Measurements from ENCODE around the gene TBL2. TPM values are rescaled to one million over a fixed set of nuclear protein-coding genes. Genes with fewer than 3 reads are reported as not detected.

TBL2 gene
- total and polyA plus RNA-seq, 2 of the 4 experiments (the other 2 are of a cell fraction): 72.6 to 94.1 TPM

- H2AK5ac ChIP-seq (ENCODE audit: low read depth, low read length): no peak overlapping the region
- H2AK9ac ChIP-seq (replicated peaks; ENCODE audit: low read depth, low read length, poor library complexity): no peak overlapping the region
- peaks cover 15% of the 10 kb centered on the region for H3K36me3 ChIP-seq (ENCODE audit: control insufficient read depth, insufficient read depth, low read length)
- H3K4ac ChIP-seq (ENCODE audit: low read depth, low read length): no peak overlapping the region
- H3K79me1 ChIP-seq (ENCODE audit: low read depth in 1 of 2, low read length in 2 of 2): peaks cover 0 to 2% of the 10 kb centered on the region in 2 experiments; a peak in 2 of 4 replicates
- H3K27me3 ChIP-seq (ENCODE audit: control insufficient read depth, insufficient read depth, low read length): no peaks in the 10 kb centered on the region
- DNase-seq (no peak), ATAC-seq (ENCODE audit: low read depth) (no peak)
- H3K23ac ChIP-seq (ENCODE audit: low read depth, low read length): no peak overlapping the region
- no peak overlapping the region for H3K18ac ChIP-seq (ENCODE audit: low read depth, low read length)
- H3K4me1 ChIP-seq (ENCODE audit: control insufficient read depth, insufficient read depth, low read length): 0 out of 2 replicates have a peak, but pooled peaks cover 2% of the 10 kb centered on the region
- TF ChIP-seq ELK1 (IDR thresholded peaks at IDR 0.05; ENCODE audit: borderline replicate concordance, low read depth, low read length) (no peak), CEBPB (IDR thresholded peaks at IDR 0.05; ENCODE audit: low read depth, low read length) (peak; percentile 43; the same call in 1 of the 2 replicates)
- no peak overlapping the region for H3K9ac ChIP-seq (ENCODE audit: low read depth, low read length)
- H4K5ac ChIP-seq (ENCODE audit: low read depth, low read length): no peak overlapping the region
- H4K8ac ChIP-seq (ENCODE audit: low read depth in 2 of 2, low read length in 2 of 2): no peak overlapping the region
- WGBS, 2 experiments (ENCODE audit: extremely low coverage in 2 of 2, insufficient read length in 1 of 2): no CpG with 5 or more reads among the region's 7 CpGs
- H3K4me3 ChIP-seq (ENCODE audit: insufficient read depth, low read depth, low read length): no peak overlapping the region
- POLR2A ChIA-PET (ENCODE audit: unreplicated experiment): no interaction called here
- H2BK120ac ChIP-seq (ENCODE audit: low read depth, low read length): no peak overlapping the region
- CTCF ChIA-PET: no interaction called here
- in situ Hi-C loops (cut with MboI; ENCODE audit: low sequenced_read_pairs): no loop called here
- no peak overlapping the region for H3K27ac ChIP-seq (ENCODE audit: insufficient read depth, low read length)
- H2BK5ac ChIP-seq (ENCODE audit: low read depth, low read length, poor library complexity, severe bottlenecking): no peak overlapping the region
- H3K4me2 ChIP-seq (ENCODE audit: low read depth, low read length): 0 out of 2 replicates have a peak overlapping the region, but pooled peaks have one; percentile 7
- no peak overlapping the region for H4K91ac ChIP-seq (ENCODE audit: insufficient read depth, low read depth, low read length)
- H3K56ac ChIP-seq (ENCODE audit: extremely low read depth, insufficient read depth, low read length): no peak overlapping the region
- H2AFZ ChIP-seq (replicated peaks; ENCODE audit: low read length, poor library complexity): no peak overlapping the region
- dilution Hi-C loops (cut with HindIII; ENCODE audit: low sequenced_read_pairs, unreplicated experiment): no loop called here
- no peak overlapping the region for H2BK20ac ChIP-seq (ENCODE audit: low read depth, low read length)
- no peak overlapping the region for H2BK15ac ChIP-seq (ENCODE audit: low read depth, low read length)
- H4K20me1 ChIP-seq (ENCODE audit: insufficient read depth, low read length): 0 out of 2 replicates have a peak, but pooled peaks cover 3% of the 10 kb centered on the region
- BruUV-seq (replicated peaks): no TSS peak
- intact Hi-C loops (cut with micrococcal nuclease): no loop called here
- no peaks in the 10 kb centered on the region for H3K9me3 ChIP-seq (ENCODE audit: control insufficient read depth, insufficient read depth, low read length)
- H3K9me1 ChIP-seq (ENCODE audit: insufficient read depth, low read length): peaks cover 13% of the 10 kb centered on the region
- H3K14ac ChIP-seq (replicated peaks; ENCODE audit: low read depth, low read length): no peak overlapping the region
Measured at GRCh38 chr7:73565675-73566340, 12.6 kb downstream of the TBL2 start.

All from IMR-90 (cell line).